Neural cell (in vitro differentiated cells): ENCODE measurements around the gene SDCCAG8.

Experiments
- CTCF ChIP-seq: fragments of 450-650 bp; IDR thresholded peaks from 2 replicates; pipeline ENCODE4 v1.5.1; 2014; ENCODE audit warnings: antibody characterized with exemption, mild to moderate bottlenecking, moderate library complexity; ENCODE audit not compliant: poor library complexity, severe bottlenecking
- EZH2 ChIP-seq: fragments of 200-600, 300-800 bp; shearing (Covaris generic), sonication (generic); IDR thresholded peaks from 2 replicates; pipeline ENCODE4 v1.6.1; 2014; ENCODE audit warnings: antibody characterized with exemption, low read length, borderline replicate concordance, mild to moderate bottlenecking; ENCODE audit not compliant: insufficient read depth, poor library complexity, severe bottlenecking
- POLR2AphosphoS5 ChIP-seq: IDR thresholded peaks from 2 replicates; pipeline ENCODE4 v1.6.1; 2012
- REST ChIP-seq: IDR thresholded peaks from 2 replicates; pipeline ENCODE4 v1.6.1; 2012; ENCODE audit warnings: borderline replicate concordance
- SMC3 ChIP-seq: fragments of 450-650 bp; conservative IDR thresholded peaks from 2 replicates; pipeline ENCODE4 v1.6.1; 2014; ENCODE audit warnings: antibody characterized with exemption, mild to moderate bottlenecking, moderate library complexity; ENCODE audit not compliant: poor library complexity
- TAF1 ChIP-seq: IDR thresholded peaks from 2 replicates; pipeline ENCODE4 v1.6.1; 2012; ENCODE audit warnings: low read depth

- TF ChIP-seq CTCF: no peak
- TF ChIP-seq REST: no peak
- no peak for TF ChIP-seq TAF1
- TF ChIP-seq SMC3: no peak
- TF ChIP-seq EZH2: no peak
- no peak for TF ChIP-seq POLR2AphosphoS5
Measured at GRCh38 chr1:243494741-243495431, 239.0 kb downstream of the SDCCAG8 start.
